NB4 (cell line): Measurements from ENCODE around the gene KCNMB3.

Experiments used
- DNase-seq: peaks from one replicate; pipeline ENCODE4 v3.0.0; 2010; ENCODE audit warnings: low read depth
- H3K4me3 ChIP-seq: one replicate; pipeline ENCODE4 v1.5.1; 2011; ENCODE audit warnings: mild to moderate bottlenecking, low read depth, low read length, moderate library complexity
- MAX ChIP-seq: IDR thresholded peaks from 2 replicates; pipeline ENCODE4 v1.6.1; 2011; ENCODE audit warnings: low read depth, low read length
- MYC ChIP-seq: IDR thresholded peaks from 2 replicates; pipeline ENCODE4 v1.6.1; 2011; ENCODE audit warnings: low read depth, low read length
- POLR2A ChIP-seq: IDR thresholded peaks from 2 replicates; pipeline ENCODE4 v1.6.1; 2011; ENCODE audit warnings: mild to moderate bottlenecking; ENCODE audit not compliant: insufficient read length; ENCODE audit errors: extremely low read depth
- TF ChIP-seq, protein P1 (sequence below): IDR thresholded peaks from one replicate; pipeline ENCODE4 v1.5.1; 2012; ENCODE audit warnings: low read depth, low read length

The KCNMB3 gene

DNA sequence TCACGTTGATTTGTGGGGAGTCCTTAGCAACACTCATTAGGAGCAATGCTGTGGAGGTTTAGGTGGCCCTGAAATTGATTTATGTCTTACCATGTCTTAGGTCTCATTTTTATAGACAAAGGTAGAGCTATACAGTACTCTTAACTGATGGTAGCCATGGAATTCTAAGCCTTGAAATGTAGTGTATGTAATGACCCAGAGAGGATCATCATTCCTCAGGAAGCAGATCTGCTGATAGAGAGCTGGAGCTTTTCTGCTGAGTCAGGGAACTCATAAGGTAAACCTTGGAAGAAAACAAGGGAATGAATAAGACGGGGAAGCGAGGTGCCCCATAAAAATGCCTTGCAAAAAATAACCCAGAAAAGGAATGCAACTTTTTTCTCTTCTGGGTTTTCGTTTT, 37.9 kb upstream of the KCNMB3 start:
- TF ChIP-seq MYC, result no peak
- no peak for TF ChIP-seq MAX
- TF ChIP-seq, protein P1, sequence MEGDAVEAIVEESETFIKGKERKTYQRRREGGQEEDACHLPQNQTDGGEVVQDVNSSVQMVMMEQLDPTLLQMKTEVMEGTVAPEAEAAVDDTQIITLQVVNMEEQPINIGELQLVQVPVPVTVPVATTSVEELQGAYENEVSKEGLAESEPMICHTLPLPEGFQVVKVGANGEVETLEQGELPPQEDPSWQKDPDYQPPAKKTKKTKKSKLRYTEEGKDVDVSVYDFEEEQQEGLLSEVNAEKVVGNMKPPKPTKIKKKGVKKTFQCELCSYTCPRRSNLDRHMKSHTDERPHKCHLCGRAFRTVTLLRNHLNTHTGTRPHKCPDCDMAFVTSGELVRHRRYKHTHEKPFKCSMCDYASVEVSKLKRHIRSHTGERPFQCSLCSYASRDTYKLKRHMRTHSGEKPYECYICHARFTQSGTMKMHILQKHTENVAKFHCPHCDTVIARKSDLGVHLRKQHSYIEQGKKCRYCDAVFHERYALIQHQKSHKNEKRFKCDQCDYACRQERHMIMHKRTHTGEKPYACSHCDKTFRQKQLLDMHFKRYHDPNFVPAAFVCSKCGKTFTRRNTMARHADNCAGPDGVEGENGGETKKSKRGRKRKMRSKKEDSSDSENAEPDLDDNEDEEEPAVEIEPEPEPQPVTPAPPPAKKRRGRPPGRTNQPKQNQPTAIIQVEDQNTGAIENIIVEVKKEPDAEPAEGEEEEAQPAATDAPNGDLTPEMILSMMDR, result no peak
- no peak for TF ChIP-seq POLR2A
- DNase-seq, result no peak
- no peak overlapping the region for H3K4me3 ChIP-seq

DNA sequence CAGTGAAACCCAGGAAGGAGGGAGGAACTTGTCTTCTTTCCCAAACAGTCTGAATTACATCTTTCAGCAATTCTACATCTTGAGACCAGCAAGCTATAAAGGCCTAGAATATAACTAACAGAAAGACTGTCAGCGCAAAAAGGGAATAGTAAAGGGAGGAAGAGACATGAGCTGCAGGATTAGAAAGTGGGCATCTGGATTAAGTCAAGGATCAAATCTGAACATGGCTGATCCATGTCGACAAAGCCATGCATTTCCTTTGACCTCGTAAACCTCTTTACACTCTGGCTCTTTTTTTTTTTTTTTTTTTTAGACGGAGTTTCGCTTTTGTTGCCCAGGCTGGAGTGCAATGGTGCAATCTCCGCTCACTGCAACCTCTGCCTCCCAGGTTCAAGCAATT, 35.4 kb upstream of the KCNMB3 start:
- DNase-seq, result no peak
- TF ChIP-seq MYC (no peak), POLR2A (no peak), MAX (no peak)
- TF ChIP-seq, protein P1, result no peak
- no peak overlapping the region for H3K4me3 ChIP-seq

GRCh38 chr3:179281825-179282224, 30.9 kb upstream of the KCNMB3 start:
- DNase-seq, result no peak
- no peak overlapping the region for H3K4me3 ChIP-seq
- TF ChIP-seq POLR2A (no peak), MAX (no peak), MYC (no peak)
- TF ChIP-seq, protein P1, result no peak

- DNase-seq, result no peak
- H3K4me3 ChIP-seq, result no peak overlapping the region
- TF ChIP-seq MAX (no peak), MYC (no peak), POLR2A (no peak)
- TF ChIP-seq, protein P1, result no peak
Measured at GRCh38 chr3:179279837-179280236, 28.9 kb upstream of the KCNMB3 start.

DNA sequence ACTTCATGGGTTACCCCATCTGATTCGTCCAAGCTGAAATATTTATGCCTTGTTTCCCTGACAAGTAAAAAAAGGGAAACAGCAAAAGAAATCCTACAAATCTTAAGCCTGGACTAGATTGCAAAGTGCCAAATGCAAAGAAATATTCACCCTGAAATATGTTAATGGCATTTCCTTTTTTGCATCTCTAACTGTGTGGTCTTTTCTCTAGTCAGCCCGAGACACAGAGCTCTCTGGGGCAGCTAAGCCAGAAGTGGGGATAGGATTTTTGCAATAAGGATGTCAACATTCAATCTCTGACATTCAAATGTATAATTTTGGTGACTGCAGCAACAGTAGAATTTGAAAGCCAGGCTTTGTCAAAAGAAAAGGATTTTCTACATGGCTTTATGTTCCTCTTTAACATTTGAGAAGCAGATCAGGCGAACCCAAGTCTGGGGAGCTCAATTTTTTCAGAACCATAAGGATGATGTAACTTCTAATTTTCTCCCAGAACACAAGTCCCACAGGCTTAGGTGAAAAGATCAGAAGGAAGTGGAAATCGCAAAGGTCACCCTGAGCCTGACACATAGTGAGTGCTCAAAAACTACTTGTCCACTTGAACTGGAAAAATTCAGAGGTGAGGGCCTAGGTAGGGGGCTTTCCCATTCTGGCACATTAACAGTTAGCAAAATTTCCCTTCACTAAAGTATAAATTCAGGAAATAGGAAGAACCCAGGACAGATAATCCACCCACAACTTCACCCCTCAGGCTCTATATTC, 28.2 kb upstream of the KCNMB3 start:
- no peak for DNase-seq
- H3K4me3 ChIP-seq, result no peak overlapping the region
- TF ChIP-seq POLR2A, result no peak
- TF ChIP-seq, protein P1, result no peak
- TF ChIP-seq MAX, result no peak
- no peak for TF ChIP-seq MYC
